Islet precursor cell (in vitro differentiated cells): Measurements from ENCODE around the gene CDKAL1.
"Not testable (repeated sequence)": the region's sequence is repeated elsewhere in the genome, so short reads cannot be mapped to it uniquely, and the experiment has no call there.

Experiments used
- DNase-seq: peaks from one replicate; pipeline ENCODE4 v3.0.0-alpha.2; 2018

CDKAL1 gene

GRCh38 chr6:20554817-20555216, 20.6 kb downstream of the CDKAL1 start:
- no peak for DNase-seq

DNA sequence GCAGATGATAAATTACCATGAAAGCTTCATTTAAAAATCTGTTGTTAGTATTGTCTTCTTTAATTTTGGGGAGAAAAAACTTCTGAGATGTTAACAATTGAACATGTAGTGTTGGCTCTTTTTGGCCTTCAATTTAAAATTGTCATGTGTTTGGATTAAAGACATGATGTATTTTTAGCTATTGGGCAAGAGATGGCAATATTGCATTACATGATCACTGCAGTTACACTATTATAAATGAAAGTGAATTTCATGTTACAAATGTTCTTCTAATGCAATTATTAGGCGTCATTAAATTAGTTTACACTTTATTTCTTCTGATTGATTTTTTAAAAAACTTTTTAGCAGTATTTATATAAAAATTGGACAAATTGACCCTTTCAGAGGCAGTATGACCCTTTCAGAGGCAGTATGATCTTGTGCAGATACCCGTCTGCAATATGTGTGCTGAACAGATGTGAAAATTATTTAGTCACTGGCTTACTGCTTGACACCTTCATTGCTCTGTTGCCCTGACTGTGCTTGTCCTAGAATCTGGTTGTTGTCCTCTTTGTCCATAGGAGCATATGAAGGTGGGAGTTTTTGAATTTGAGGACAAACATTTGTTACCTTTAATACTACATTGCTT, 25.8 kb downstream of the CDKAL1 start:
- no peak for DNase-seq

DNA sequence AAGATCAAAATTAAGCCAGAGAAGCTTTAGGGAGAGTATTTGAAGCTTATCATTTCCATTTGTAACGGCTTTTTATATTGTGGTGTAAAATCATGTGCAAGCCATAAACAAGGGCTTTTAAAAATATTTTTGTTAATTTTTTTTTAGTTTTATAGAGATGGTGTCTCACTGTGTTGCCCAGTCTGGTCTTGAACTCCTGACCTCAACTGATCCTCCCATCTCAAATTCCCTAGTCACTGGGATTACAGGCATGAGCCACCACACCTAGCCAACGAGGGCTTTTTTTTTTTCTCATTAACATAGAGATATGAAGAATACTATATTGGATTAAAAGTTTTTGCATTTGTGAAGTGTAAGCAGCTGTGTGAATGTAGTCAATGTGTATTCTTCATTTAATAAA, 29.1 kb downstream of the CDKAL1 start:
- DNase-seq: no peak

GRCh38 chr6:20564269-20564668, 30.0 kb downstream of the CDKAL1 start:
- DNase-seq: no peak

DNA sequence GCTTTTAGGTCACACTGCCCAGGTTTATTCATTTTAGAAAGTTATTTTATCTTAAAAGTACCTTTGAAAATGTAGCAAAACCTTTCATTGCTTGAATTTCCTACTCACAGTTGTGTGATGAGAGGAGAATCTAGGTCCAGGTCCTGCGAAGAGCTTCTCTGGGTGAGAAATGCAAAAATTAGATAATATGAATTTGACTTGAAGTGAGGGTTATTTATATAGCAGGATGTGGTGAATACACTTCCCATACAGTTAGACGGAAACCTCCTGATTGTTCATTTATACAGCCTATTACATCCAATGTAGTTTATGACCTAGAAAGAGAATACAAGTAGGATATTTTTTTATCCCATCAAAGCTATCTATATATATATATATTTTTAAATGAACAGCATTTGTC, 30.5 kb downstream of the CDKAL1 start:
- no peak for DNase-seq

- DNase-seq: no peak
Observed at GRCh38 chr6:20565342-20565741, 31.1 kb downstream of the CDKAL1 start.

DNA sequence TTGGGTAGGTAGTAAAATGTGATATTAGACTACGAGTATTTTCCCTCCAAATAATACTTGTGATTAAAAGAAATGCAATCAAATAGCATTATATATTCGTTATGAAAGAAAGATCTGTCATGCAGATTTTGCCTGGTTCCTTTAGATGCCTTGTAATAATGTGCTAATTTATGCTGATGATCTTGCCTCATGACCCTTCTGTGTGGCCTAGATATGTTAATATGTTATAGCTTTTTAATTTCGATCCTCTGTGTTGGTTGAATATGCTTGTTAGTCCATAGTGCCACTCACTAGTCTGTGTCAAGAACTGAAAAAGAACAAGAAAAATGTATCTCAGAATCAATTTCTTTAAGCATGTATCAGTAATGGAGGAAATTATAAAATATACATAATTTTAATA, 31.9 kb downstream of the CDKAL1 start:
- no peak for DNase-seq

DNA sequence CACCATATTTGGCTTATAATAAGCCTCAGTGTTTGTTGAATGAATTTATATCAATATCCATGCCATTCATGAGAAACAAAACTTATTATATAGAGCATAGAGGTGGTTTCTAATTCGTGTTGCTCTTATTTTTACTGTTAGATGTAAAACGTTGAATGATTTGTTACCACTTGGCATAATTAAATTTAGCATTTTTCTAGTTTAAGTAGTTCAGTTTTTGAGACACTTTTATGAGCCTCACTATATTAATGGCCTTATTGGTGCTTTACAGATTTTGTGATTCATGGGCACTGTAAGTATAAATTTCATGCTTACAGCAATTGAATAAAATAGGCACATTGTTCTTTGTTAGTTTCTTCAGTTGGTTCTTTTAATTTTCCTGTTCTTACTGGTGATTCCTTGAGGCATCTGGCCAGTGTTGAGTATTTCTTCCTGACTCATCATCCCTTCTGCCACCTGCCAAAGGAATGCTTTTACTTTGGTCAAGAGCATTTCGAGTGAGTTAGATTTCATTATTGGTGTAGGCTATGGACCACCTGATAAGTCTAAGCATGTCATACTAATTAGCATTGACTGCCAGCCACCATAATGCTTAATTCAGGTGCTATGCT, 34.8 kb downstream of the CDKAL1 start:
- no peak for DNase-seq

DNA sequence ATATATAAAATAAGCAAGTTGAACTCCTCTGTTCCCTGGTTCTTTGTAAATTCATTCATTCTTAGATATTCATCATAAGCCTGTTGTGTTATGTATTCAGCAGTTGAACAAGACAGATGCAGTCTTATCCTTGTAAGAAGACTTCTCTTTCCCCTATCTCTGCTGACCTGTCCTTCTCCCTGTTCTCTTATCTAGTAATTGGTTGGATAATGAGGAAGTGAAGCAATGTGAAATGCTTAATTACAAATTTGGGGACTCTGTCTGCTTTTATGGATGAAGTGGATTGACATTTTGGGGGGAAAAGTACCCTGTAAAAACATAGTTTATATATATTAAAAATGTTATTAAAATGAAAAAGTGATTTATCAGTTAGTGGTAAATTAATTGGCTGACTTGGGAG, 37.0 kb downstream of the CDKAL1 start:
- DNase-seq: no peak

GRCh38 chr6:20572288-20572687, 38.0 kb downstream of the CDKAL1 start:
- no peak for DNase-seq

GRCh38 chr6:20572940-20573339, 38.7 kb downstream of the CDKAL1 start:
- DNase-seq: no peak

- DNase-seq: no peak
Observed at GRCh38 chr6:20574355-20574754, 40.1 kb downstream of the CDKAL1 start.

DNA sequence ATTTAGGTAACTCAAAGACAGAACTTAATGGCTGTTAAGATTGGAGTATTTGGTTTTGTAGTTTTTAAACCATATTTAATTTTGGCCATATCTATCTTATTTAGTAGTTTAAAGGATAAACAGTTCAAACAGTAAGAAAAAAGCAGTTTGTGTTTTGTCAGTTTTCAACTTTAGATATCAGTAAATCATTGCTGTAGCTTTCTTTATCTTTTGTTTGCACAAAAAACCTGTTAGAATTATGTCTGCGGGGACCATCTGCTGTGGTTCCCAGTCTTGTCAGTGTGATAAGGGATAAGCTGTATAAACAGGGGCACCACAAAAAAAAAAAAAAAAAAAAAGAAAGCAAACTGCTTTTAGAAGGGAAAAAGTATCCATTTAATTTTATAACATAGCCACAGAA, 40.9 kb downstream of the CDKAL1 start:
- DNase-seq: no peak

GRCh38 chr6:20575704-20576451, 41.6 kb downstream of the CDKAL1 start:
- no peak for DNase-seq

DNA sequence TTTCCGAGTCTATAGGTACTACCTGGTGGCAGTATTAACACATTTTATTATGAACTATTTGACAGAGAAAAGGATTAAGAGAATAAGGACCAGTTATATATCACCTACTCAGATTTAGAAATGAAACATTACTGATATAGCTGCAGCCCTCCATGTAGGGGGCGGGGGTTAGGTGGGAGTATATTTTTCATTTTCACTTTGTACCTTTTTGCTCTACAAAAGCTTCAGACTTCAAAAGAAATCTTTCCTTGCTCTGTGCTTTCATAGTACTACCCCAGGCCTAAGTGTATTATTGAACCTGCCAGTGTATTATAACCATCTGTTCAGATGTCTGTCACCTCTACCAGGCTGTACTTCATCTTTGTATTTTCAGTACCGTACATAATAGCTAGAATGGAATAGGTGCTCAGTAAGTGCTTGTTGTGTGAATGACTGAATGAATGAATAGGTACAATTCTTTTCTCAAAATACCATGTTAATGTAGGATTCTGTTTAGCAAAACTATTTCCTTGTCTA, 43.0 kb downstream of the CDKAL1 start:
- DNase-seq: no peak

GRCh38 chr6:20581070-20581469, 46.8 kb downstream of the CDKAL1 start:
- DNase-seq: no peak

GRCh38 chr6:20582586-20583443, 48.6 kb downstream of the CDKAL1 start:
- no peak for DNase-seq

DNA sequence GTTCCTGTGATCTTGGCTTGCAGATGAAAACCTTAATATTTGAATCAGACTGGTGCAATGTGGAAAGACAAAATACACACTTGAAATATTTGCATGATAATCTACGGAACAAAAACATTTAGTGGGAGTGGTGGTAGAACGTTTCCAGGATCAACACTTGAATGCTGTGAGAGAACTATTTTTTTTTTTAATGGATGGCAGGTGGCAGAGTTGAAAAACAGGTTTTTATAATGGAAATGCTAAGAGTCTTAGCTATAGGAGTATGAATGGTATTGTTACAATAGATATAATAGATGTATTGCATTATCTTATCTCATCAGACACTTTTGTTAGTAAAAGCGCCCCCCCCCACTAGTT, 49.2 kb downstream of the CDKAL1 start:
- DNase-seq: no peak

- no peak for DNase-seq
Observed at GRCh38 chr6:20584100-20584731, 50.0 kb downstream of the CDKAL1 start.

DNA sequence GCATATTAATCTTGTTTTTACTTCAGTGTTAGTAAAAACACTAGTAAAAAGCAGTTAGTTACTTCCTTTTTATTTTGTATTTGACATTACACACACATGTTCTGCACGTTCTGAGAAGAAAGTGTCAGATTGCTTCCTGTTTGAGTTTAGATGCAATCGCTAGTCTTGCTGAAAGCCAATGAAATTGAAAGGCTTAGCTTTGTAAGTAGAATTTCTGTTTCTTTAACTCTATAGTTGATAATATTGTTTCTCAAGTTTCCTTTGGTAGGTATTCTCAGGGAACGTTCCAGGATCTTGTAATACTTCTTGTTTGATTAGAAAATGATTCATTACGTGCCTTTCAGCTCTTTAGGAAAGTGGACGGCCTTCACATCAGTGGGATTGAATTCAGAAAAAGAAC, 55.0 kb downstream of the CDKAL1 start:
- no peak for DNase-seq

GRCh38 chr6:20590476-20590875, 56.2 kb downstream of the CDKAL1 start:
- not testable (repeated sequence) for DNase-seq

DNA sequence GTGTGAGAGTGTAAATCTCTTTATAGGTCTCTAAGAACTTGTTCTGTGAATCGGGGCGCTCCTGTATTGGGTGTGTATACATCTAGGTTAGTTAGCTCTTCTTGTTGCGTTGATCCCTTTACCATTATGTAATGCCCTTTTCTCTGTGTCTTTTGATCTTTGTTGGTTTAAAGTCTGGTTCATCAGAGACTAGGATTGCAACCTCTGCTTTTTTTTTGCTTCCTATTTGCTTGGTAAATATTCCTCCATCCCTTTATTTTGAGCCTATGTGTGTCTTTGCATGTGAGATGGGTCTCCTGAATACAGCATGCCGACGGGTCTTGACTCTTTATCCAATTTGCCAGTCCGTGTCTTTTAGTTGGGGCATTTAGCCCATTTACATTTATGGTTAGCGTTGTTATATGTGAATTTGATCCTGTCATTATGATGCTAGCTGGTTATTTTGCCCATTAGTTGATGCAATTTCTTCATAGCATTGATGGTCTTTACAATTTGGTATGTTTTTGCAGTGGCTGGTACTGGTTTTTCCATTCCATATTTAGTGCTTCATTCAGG, 60.1 kb downstream of the CDKAL1 start:
- DNase-seq: not testable (repeated sequence)
